Right hindlimb (tissue), 1 donor: ENCODE data around the gene GPI.

Experiments used
- DNase-seq: peaks from one replicate; pipeline ENCODE4 v3.0.0-alpha.2; 2018

The GPI gene

DNA sequence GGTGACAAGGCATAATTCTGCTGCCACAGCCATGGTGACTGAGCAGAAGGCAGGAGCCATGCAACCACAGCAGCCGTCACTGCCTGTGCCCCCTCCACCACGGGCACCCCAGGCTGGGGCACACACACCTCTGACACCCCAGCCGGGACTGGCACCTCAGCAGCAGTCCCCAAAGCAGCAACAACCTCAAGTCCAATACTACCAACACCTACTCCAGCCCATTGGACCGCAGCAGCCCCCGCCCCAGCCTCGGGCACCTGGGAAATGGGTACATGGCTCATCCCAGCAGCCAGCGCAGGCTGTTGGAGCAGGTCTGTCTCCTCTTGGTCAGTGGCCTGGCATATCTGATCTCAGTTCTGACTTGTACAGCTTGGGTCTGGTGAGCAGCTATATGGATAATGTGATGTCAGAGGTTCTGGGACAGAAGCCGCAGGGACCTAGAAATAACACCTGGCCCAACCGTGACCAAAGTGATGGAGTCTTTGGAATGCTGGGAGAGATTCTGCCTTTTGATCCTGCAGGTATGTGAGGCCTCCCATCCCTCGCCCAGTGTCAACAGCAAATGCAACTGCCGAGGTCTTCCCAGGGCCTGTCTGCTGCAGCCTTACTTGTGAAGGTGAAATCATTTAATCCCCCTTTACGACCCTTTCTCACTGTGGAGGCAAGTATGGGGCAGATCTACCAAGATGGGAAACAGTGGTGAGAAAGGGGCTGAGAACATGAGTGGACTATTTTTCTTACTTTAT lies 22.9 kb upstream of the GPI start:
- no peak for DNase-seq

- DNase-seq, result no peak
Measured at GRCh38 chr19:34343751-34344150, 21.2 kb upstream of the GPI start.

- peak; percentile 37 for DNase-seq
Measured at GRCh38 chr19:34345947-34346351, 19.0 kb upstream of the GPI start.

DNA sequence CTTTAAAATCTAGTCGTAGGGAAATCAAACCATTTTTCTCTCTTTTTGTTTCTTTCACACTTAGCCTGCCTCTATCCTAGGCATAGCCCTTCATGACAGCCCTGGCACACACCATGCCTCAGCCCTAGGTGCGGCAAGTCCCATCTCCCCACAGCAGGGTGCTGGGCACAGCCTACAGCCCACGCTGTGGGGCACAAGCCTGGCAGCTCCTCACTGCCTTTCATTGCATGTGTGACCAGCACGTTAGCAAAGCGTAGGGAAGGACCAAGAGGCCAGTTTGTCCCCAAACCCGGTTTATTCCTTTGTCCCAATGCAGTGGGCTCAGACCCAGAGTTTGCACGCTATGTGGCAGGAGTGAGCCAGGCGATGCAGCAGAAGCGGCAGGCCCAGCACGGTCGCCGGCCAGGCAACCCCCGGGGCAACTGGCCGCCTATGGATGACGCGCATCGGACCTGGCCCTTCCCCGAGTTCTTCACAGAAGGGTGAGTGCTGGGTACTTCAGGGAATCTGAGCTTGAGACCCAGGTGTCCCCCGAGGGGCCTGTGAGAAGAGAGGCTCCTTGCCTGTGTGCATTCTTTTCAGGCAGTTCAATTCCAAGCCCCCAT lies 17.3 kb upstream of the GPI start:
- no peak for DNase-seq

- DNase-seq, result no peak
Measured at GRCh38 chr19:34348899-34349487, 16.0 kb upstream of the GPI start.

- no peak for DNase-seq
Measured at GRCh38 chr19:34350161-34350561, 14.8 kb upstream of the GPI start.

DNA sequence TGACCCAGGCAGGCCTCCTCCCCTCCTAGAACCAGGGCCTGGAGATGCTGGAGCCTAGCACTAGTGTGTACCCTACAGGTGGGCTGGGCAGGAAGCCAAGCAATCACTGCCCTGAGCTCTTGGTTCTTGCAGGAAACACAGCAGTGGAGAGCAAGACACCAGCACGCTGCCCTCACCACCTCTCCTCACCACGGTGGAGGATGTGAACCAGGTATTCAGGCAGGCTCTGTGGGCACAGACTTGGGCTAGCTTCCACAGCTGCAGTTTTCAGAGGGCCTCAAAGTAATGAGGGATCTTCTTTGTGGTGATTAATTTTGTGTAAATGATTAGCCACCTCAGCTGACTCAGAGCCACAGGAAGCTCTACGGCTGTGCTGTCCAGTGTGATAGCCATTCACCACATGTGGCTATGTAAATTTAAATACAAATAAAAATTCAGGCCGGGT lies 13.6 kb upstream of the GPI start:
- DNase-seq, result no peak

GRCh38 chr19:34353546-34353945 lies 11.4 kb upstream of the GPI start:
- DNase-seq, result no peak

DNA sequence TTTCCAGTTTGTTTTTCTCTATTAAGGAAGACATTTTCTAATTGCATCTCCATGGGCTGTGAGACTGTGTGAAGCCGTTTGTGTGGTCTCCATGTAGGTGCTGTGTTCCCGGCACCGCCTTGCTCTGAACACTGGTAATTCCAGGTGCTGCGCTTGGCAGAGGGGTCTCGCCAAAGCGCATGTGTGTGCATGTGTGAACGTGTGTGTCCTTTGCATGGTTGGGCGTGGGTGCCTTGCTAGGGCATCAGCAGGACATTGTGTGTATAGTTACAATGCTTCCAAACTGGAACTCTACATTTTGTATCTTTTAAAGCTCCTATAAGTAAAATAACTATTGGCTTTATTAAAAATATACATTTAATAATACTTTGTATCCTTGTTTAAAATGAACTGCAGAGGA lies 9.8 kb upstream of the GPI start:
- DNase-seq, result no peak

DNA sequence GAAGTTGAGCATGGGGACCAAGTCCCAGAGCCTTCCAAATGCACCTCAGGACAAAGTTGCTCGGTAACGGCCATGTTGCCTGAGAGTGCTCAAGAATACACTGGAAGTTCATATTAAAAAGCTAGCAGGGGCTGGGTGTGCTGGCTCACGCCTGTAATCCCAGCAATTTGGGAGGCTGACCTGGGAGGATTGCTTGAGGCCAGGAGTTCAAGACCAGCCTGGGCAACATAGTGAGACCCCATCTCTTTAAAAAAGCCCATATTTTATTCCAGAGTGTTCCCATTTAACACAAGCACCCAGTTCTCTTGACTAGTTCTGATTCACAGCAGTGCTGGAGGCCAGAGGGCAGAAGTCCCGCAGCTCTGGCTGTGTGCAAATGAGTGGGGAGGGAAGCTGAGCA lies 8.1 kb upstream of the GPI start:
- DNase-seq, result no peak

DNA sequence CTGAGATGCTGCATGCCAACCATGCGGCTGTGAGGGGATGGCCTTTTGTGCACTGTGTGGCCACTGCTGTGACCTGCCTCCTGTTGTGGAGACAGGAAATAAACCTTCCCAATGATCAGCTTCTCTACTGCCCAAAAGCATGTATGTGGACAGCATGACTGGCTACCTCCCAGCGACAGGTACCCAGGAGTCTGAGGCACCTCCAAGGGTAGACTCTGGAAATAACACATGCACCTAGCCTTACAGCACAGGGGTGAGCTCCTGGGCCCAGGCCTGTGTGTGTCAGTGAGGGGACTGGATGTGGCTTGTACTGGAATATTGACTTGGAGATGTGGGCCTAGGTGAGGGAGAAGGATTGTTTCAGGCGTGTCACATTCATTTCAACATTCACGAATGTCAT lies 7.6 kb upstream of the GPI start:
- no peak for DNase-seq

GRCh38 chr19:34359140-34359953 lies 5.6 kb upstream of the GPI start:
- peak; percentile 99 for DNase-seq

DNA sequence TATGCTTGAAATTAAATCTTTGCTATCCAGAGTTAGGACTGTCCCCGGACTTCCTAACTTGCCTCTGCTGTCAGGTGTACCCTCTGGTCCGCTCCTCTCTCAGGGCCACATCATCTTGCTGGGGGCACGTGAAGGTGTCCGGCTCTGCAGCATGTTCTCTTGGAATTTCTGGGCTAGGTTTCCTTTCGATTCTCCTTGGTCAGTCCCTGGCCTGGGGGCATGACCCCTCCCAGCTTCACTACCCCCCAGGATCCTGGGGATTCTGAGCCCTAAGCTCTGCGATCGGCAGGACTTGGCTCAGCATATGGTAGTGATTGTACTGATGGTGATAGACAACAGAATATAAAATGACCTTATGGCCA lies 5.1 kb upstream of the GPI start:
- DNase-seq, result no peak

- DNase-seq, result no peak
Measured at GRCh38 chr19:34360354-34360909, 4.6 kb upstream of the GPI start.

- DNase-seq, result no peak
Measured at GRCh38 chr19:34362679-34363069, 2.3 kb upstream of the GPI start.

- DNase-seq, result no peak
Measured at GRCh38 chr19:34363094-34363493, 1.9 kb upstream of the GPI start.

DNA sequence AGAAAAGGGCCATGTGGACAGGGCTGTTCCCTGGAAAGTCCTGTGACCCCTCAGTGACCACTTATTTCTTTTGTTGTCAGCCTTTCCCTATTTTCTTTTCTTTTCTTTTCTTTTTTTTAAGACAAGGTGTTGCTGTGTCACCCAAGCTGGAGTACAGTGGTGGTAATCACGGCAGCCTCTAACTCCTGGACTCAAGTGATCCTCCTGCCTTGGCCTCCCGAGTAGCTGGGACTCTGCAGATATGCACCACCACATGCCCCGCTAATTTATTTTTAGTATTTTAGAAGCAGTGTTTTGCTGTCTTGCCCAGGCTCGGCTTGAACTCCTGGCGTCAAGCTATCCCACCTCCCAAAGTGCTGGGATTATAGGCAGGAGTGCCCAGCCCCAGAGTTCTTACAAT lies 1.1 kb upstream of the GPI start:
- DNase-seq, result no peak

- DNase-seq, result no peak
Measured at GRCh38 chr19:34364462-34364829, 550 bp upstream of the GPI start.

GRCh38 chr19:34365463-34366401 lies 736 bp downstream of the GPI start:
- peak; percentile 64 for DNase-seq

DNA sequence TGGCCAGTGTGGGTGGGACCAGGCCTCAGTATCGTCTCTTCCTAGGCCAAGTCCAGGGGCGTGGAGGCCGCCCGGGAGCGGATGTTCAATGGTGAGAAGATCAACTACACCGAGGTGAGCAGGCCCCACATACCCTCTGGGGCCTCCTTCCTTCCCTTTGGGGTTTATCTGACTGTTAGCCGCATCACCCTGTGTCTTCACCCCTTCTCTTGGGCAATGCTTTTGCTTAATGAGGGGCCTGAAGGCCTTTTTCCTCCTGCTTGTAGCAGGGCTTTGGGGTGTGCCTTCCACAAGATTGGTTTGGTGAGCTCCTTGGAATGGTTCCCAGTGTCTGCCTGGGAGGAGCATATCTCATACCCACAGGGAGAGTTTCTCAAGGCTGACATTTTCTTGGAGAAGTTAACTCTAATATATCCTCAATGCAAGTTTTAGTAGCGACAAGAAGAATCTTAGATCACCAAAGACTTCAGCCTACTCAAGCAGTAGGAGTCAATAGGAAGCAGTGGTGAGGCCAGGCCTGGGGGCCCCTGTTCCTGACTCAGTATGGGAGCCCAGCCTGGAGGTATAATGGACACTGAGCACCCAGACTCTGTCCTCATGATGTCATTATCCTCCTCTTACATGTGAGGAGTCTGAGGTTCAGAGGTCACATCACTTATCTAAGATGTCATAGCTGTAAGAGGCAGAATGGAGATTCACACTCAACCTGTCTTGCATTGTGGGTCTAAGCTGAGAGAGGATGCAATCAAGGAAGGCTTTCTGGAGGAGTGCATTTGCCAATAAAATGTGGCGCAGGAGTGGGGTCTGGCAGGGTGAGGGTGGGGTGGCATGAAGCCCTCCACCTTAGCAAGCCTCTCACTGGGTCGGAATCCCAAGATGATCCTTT lies 2.0 kb downstream of the GPI start:
- no peak for DNase-seq

GRCh38 chr19:34367624-34367957 lies 2.6 kb downstream of the GPI start:
- no peak for DNase-seq
